ENCODE data around the gene MORN5. TPM values are rescaled to one million over a fixed set of nuclear protein-coding genes. Genes with fewer than 3 reads are reported as not detected.

MORN5 gene
- total and polyA plus RNA-seq, 10 of the 15 experiments (the other 5 are each of a cell fraction or from before 2014, with no cell fraction given) = not detected

DNA sequence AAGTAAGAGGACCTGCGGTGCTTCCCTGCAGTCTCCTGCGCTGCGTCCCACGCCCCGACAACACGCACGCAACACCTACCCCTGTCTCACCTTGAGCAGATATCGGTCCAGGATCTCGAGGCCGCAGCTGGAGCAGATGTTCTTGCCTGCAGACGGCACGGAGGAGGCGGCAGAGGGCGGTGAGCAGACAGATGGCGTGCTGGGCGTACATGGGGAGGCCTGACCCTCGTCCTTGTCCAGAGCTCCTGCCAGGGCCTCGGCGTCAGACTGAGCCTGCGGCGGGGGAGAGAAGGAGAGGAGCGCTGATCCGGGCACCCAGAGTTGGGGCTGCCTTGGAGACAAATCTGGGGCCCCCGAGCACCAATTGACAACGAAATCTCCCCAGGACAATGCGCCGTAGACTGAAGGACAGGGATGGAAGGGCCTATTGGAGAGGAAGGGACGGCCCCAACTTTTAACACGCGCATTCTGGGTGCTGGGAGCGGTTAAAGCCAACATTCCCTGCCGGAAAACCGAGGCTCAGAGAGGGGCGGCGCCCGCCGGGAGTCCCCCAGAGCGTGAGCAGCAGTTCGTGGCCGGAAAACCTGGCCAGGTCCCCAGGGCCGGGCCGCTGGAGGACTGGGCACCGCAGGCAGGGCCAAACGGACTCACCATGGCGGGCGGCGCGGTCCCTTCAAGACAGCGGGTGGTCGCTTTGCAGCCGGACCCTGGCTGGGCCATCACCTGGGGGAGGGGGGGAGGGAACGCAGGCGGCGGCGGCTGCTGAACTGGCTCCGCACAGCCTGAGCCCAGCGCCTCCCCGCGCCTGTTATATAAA lies 67.3 kb downstream of the MORN5 start:
- WGBS (ENCODE audit: insufficient coverage, insufficient replicate concordance, low lambda C conversion rate, missing lambda C conversion rate) = 61% methylated on average over 47 of the region's 59 CpGs
- CTCF ChIA-PET = no interaction called here
- BruUV-seq (replicated peaks) = no TSS peak
- no peaks in the 10 kb centered on the region for H3K9me3 ChIP-seq (replicated peaks; ENCODE audit: control insufficient read depth, insufficient read depth, low read length)
- no peak overlapping the region for H3K4me2 ChIP-seq (ENCODE audit: control insufficient read depth, insufficient read depth)
- no peak for TF ChIP-seq KAT2A (conservative IDR thresholded peaks at IDR 0.05; ENCODE audit: control insufficient read depth, low read depth, low read length)
- TF ChIP-seq MYC (IDR thresholded peaks at IDR 0.05; ENCODE audit: insufficient read depth, insufficient read length, insufficient replicate concordance, low read length, severe bottlenecking) = no peak
- TF ChIP-seq BACH1 (IDR thresholded peaks at IDR 0.05; ENCODE audit: borderline replicate concordance) = no peak
- H3K4me1 ChIP-seq (ENCODE audit: control insufficient read depth, insufficient read depth, low read length) = no peaks in the 10 kb centered on the region
- no peak overlapping the region for H3K4me3 ChIP-seq
- ATAC-seq (no peak), FAIRE-seq (no peak), DNase-seq (ENCODE audit: low read depth, low spot score) (no peak)
- no peaks in the 10 kb centered on the region; the same call in 1 of the 2 replicates for H4K20me1 ChIP-seq (ENCODE audit: control insufficient read depth, insufficient read depth)
- RAD21 ChIA-PET (ENCODE audit: unreplicated experiment) = no interaction called here
- no peak overlapping the region for H2AFZ ChIP-seq (ENCODE audit: control insufficient read depth, low read depth, low read length)
- in situ Hi-C loops (cut with MboI) (no loop called here), intact Hi-C loops (cut with micrococcal nuclease; ENCODE audit: unreplicated experiment) (no loop called here)
- no peak overlapping the region for H3K27ac ChIP-seq (ENCODE audit: control insufficient read depth, insufficient read depth)
- H3K36me3 ChIP-seq (ENCODE audit: control insufficient read depth in 2 of 2, insufficient read depth in 2 of 2, low read length in 1 of 2) = no peaks in the 10 kb centered on the region
- H3K79me2 ChIP-seq (ENCODE audit: control insufficient read depth, insufficient read depth, low read length) = no peaks in the 10 kb centered on the region
- peaks cover 11 to 27% of the 10 kb centered on the region in 2 experiments for H3K27me3 ChIP-seq (replicated peaks in 1 of 2; ENCODE audit: control insufficient read depth in 2 of 2, insufficient read depth in 2 of 2, low read length in 1 of 2)
- SMC1A ChIA-PET (ENCODE audit: uncharacterized antibody, unreplicated experiment) = no interaction called here
- POLR2A ChIA-PET = no interaction called here
- no peak overlapping the region for H3K9ac ChIP-seq (ENCODE audit: control insufficient read depth, insufficient read depth, low read length)

DNA sequence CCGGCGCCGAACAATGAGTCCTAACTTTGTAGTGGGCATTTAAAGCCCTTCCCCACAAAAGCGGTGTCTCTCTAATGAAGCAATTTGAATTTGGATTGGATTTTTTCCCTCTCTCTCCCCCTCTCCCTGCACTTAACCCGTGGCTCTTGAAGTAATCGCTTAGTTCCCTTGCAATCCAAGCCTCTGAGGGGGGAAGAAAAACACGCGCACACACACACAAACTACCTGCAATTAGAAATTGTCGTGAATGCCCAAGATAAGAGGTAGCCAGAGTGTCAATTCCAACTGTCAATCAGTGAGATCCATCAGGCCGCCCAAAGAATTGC lies 67.8 kb downstream of the MORN5 start:
- H3K79me2 ChIP-seq (ENCODE audit: control insufficient read depth, insufficient read depth, low read length) = no peaks in the 10 kb centered on the region
- H3K4me1 ChIP-seq (ENCODE audit: control insufficient read depth, insufficient read depth, low read length) = no peaks in the 10 kb centered on the region
- H3K27me3 ChIP-seq (replicated peaks in 1 of 2; ENCODE audit: control insufficient read depth in 2 of 2, insufficient read depth in 2 of 2, low read length in 1 of 2) = peaks cover 8 to 27% of the 10 kb centered on the region in 2 experiments
- POLR2A ChIA-PET = no interaction called here
- DNase-seq (ENCODE audit: low read depth, low spot score) (no peak), FAIRE-seq (no peak), ATAC-seq (no peak)
- H3K4me3 ChIP-seq = no peak overlapping the region
- no peaks in the 10 kb centered on the region for H3K9me3 ChIP-seq (replicated peaks; ENCODE audit: control insufficient read depth, insufficient read depth, low read length)
- no peaks in the 10 kb centered on the region; the same call in 1 of the 2 replicates for H4K20me1 ChIP-seq (ENCODE audit: control insufficient read depth, insufficient read depth)
- CTCF ChIA-PET = no interaction called here
- H3K9ac ChIP-seq (ENCODE audit: control insufficient read depth, insufficient read depth, low read length) = no peak overlapping the region
- SMC1A ChIA-PET (ENCODE audit: uncharacterized antibody, unreplicated experiment) = no interaction called here
- RAD21 ChIA-PET (ENCODE audit: unreplicated experiment) = no interaction called here
- 24% methylated on average over 7 of the region's 10 CpGs for WGBS (ENCODE audit: insufficient coverage, insufficient replicate concordance, low lambda C conversion rate, missing lambda C conversion rate)
- H3K4me2 ChIP-seq (ENCODE audit: control insufficient read depth, insufficient read depth) = no peak overlapping the region
- H3K36me3 ChIP-seq (ENCODE audit: control insufficient read depth in 2 of 2, insufficient read depth in 2 of 2, low read length in 1 of 2) = no peaks in the 10 kb centered on the region
- TF ChIP-seq POLR2A (IDR thresholded peaks at IDR 0.05; ENCODE audit: low read depth, low read length) = no peak
- TF ChIP-seq, protein P1, sequence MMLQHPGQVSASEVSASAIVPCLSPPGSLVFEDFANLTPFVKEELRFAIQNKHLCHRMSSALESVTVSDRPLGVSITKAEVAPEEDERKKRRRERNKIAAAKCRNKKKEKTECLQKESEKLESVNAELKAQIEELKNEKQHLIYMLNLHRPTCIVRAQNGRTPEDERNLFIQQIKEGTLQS (IDR thresholded peaks at IDR 0.05; ENCODE audit: borderline replicate concordance, extremely low read depth, low read depth, low read length) = no peak
- TF ChIP-seq CBX3 (IDR thresholded peaks at IDR 0.05; ENCODE audit: borderline replicate concordance, low read depth) = no peak
- TF ChIP-seq NFXL1 (IDR thresholded peaks at IDR 0.05; ENCODE audit: borderline replicate concordance) = no peak
- TF ChIP-seq IKZF2 (IDR thresholded peaks at IDR 0.05) = no peak
- no peak for TF ChIP-seq YY1 (IDR thresholded peaks at IDR 0.05; ENCODE audit: low read depth, low read length)
- no peak for TF ChIP-seq RB1 (IDR thresholded peaks at IDR 0.05; ENCODE audit: borderline replicate concordance)
- intact Hi-C loops (cut with micrococcal nuclease; ENCODE audit: unreplicated experiment) = no loop called here
- no TSS peak for BruUV-seq (replicated peaks)
- no peak overlapping the region for H2AFZ ChIP-seq (ENCODE audit: control insufficient read depth, low read depth, low read length)
- in situ Hi-C loops (cut with MboI) = no loop called here
- H3K27ac ChIP-seq (ENCODE audit: control insufficient read depth, insufficient read depth) = no peak overlapping the region

Measured in GM12878 (cell line).